Measurements from ENCODE around the gene DEF6.
A peak's percentile ranks its signal among the peaks of the same experiment; 100 is the strongest.

The DEF6 gene

DNA sequence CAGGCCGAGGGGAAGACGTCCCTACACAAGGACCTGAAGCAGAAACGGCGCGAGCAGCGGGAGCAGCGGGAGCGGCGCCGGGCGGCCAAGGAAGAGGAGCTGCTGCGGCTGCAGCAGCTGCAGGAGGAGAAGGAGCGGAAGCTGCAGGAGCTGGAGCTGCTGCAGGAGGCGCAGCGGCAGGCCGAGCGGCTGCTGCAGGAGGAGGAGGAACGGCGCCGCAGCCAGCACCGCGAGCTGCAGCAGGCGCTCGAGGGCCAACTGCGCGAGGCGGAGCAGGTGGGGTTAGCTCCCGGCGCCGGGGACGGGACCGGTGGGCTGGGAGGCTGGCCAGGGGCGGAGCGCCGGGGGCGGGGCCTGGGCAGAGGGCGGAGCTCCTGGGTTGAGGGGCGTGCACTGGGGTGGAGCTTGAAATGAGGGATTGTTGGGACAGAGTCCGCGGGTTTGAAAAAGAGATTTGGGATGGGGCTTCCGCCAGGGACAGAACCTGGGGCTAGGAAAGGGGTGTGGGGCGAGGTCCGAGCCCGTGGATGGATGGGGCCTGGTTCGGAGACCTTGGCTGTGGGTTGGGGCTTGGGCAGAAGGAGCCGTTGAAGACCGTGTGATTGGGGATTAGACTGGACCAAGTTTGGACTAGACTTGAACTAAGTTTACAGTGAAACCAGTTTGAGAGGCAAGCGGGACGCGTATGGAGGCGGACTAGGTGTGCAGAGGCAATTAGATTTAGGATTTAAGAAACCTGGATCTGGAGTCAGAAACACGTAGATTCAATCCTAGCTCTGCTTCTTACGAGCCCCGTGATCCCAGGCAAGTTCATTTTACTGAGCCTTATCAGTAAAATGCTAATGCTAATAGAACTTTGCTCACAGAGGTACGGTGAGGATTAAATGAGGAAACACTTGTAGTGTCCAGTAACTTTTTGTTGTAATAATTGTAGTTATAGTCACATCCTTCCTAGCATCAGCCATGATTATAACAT is 20.9 kb downstream of the DEF6 start:
- peak overlapping the region; percentile 63 for H3K4me3 ChIP-seq (ENCODE audit: low read depth, low read length)
- ChIA-PET POLR2A (interaction anchor here (0.9 to 1.0 kb wide), 2 partner anchors 23 to 149 kb away, joined by 4 read pairs; partner anchors contain the start of genes PPARD and RPL10A), CTCF (interaction anchor here (0.7 to 6.9 kb wide), 13 partner anchors 9 to 149 kb away, joined by 3 to 51 read pairs (median 4); partner anchors contain the start of genes DEF6, PPARD and RPL10A)
- DNase-seq (ENCODE audit: low read depth, low spot score), result no peak
- TF ChIP-seq, protein P1, sequence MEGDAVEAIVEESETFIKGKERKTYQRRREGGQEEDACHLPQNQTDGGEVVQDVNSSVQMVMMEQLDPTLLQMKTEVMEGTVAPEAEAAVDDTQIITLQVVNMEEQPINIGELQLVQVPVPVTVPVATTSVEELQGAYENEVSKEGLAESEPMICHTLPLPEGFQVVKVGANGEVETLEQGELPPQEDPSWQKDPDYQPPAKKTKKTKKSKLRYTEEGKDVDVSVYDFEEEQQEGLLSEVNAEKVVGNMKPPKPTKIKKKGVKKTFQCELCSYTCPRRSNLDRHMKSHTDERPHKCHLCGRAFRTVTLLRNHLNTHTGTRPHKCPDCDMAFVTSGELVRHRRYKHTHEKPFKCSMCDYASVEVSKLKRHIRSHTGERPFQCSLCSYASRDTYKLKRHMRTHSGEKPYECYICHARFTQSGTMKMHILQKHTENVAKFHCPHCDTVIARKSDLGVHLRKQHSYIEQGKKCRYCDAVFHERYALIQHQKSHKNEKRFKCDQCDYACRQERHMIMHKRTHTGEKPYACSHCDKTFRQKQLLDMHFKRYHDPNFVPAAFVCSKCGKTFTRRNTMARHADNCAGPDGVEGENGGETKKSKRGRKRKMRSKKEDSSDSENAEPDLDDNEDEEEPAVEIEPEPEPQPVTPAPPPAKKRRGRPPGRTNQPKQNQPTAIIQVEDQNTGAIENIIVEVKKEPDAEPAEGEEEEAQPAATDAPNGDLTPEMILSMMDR (IDR thresholded peaks at IDR 0.05; ENCODE audit: insufficient read depth, low read length, missing control alignments), result peak; percentile 23

DNA sequence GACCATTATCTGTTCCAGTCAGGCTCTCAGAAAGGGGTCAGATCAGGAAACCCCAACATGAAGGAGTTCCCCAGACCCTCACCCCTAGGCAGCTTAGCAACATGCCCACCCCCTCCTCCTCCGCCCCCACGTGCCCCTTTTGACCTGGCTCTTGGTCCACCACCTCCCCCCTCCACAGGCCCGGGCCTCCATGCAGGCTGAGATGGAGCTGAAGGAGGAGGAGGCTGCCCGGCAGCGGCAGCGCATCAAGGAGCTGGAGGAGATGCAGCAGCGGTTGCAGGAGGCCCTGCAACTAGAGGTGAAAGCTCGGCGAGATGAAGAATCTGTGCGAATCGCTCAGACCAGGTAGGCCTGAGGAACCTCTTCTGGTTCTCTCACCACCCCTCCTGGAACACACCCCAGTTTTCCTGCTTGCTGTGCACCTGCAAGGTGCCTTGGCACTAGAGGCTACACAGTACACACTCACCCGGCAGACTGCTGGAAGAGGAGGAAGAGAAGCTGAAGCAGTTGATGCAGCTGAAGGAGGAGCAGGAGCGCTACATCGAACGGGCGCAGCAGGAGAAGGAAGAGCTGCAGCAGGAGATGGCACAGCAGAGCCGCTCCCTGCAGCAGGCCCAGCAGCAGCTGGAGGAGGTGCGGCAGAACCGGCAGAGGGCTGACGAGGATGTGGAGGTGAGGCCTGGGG is 21.9 kb downstream of the DEF6 start:
- ChIA-PET CTCF (interaction anchor here (0.6 to 6.9 kb wide), 10 partner anchors 10 to 148 kb away, joined by 3 to 51 read pairs (median 4); partner anchors contain the start of genes DEF6 and PPARD), POLR2A (interaction anchor here (0.7 kb wide), 1 partner anchor 477 kb away, joined by 4 read pairs; no protein-coding TSS in a partner anchor)
- DNase-seq (ENCODE audit: low read depth, low spot score), result no peak
- no peak overlapping the region for H3K4me3 ChIP-seq (ENCODE audit: low read depth, low read length)
- TF ChIP-seq, protein P1 (IDR thresholded peaks at IDR 0.05; ENCODE audit: insufficient read depth, low read length, missing control alignments), result no peak

DNA sequence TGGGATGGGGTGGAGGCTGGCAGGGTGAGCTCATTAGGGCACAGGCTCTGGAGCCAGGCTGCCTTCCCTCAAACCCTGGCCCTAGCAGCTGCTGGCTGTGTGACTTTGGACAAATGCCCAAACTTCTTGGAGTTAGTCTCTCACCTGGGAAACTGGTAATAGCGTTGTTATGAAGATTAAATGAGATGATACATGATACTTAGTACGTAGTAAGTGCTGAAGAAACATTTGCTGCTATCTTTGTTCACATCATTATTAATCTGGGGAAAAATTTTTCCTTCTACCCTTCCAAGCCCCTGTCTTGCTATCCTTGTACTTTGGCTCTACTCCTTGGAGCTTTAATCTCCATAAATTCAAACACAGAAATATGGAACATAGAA is 22.4 kb downstream of the DEF6 start:
- CTCF ChIA-PET, result interaction anchor here (0.6 to 6.9 kb wide), 8 partner anchors 9 to 148 kb away, joined by 3 to 51 read pairs (median 4); partner anchors contain the start of gene DEF6

DNA sequence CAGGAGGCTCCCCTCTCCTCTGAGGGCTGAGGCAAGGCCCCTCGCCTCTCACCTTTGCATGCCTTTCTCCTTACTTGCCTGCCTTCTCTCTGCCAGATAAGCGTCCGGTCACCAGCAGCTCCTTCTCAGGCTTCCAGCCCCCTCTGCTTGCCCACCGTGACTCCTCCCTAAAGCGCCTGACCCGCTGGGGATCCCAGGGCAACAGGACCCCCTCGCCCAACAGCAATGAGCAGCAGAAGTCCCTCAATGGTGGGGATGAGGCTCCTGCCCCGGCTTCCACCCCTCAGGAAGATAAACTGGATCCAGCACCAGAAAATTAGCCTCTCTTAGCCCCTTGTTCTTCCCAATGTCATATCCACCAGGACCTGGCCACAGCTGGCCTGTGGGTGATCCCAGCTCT is 23.5 kb downstream of the DEF6 start:
- TF ChIP-seq, protein P1 (IDR thresholded peaks at IDR 0.05; ENCODE audit: insufficient read depth, low read length, missing control alignments), result no peak
- no peak overlapping the region for H3K4me3 ChIP-seq (ENCODE audit: low read depth, low read length)
- ChIA-PET CTCF (interaction anchor here (1.4 to 6.9 kb wide), 3 partner anchors 8 to 20 kb away, joined by 5 to 51 read pairs (median 7); no protein-coding TSS in a partner anchor), POLR2A (no interaction called here)
- no peak for DNase-seq (ENCODE audit: low read depth, low spot score)

More for the DNA sequence above, 22.4 kb downstream of the DEF6 start:
- DNase-seq (ENCODE audit: low read depth, low spot score), result no peak
- TF ChIP-seq, protein P1 (IDR thresholded peaks at IDR 0.05; ENCODE audit: insufficient read depth, low read length, missing control alignments), result no peak
- POLR2A ChIA-PET, result no interaction called here
- no peak overlapping the region for H3K4me3 ChIP-seq (ENCODE audit: low read depth, low read length)

DNA sequence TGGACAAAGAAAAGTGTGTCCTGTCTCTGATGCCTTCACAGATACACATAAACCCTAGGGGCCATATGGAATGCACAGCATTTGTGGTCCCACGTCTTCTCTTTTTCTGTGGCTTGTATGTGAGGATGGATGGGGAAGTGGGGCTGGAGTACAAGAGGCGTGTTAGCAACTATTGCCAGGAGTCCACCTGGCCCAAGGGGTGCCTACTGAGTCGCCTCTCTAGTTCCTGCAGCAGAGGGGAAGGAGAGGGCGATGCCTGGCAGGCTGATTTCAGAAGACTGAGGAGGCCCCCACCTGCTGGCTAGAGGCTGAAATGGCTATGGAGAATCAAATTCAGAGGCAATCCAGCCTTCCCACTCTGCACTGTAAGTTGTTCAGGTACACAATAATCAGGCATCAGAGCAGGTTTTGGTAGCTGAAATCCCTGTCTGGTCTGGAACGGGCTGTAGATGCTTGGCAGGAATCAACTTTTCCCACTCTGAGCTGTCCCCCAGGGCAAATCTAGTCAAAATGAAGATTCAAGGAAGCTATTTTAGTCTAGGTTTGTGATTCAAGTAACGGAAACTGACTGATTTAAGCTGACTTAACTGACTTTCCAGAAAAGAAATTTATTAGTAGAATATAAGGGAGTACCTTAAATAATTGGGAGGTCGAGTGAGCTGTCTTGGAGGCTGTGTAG is 29.9 kb downstream of the DEF6 start:
- no peak for DNase-seq (ENCODE audit: low read depth, low spot score)
- TF ChIP-seq, protein P1 (IDR thresholded peaks at IDR 0.05; ENCODE audit: insufficient read depth, low read length, missing control alignments), result peak; percentile 81
- ChIA-PET CTCF (interaction anchor here (0.7 to 7.1 kb wide), 22 partner anchors 9 to 340 kb away, joined by 3 to 93 read pairs (median 4); partner anchors contain the start of genes DEF6, FANCE, PPARD and RPL10A), POLR2A (no interaction called here)
- H3K4me3 ChIP-seq (ENCODE audit: low read depth, low read length), result no peak overlapping the region

All from AG04449 (cell line).